NCI-H2227 (cell line): Measurements from ENCODE around the gene CACNA1D.
"Not testable (repeated sequence)": the region's sequence is repeated elsewhere in the genome, so short reads cannot be mapped to it uniquely, and the experiment has no call there.

Experiments
- DNase-seq: peaks from one replicate; lab custom pipeline; 2025; ENCODE audit not compliant: unreplicated experiment; lab: John Stamatoyannopoulos, UW

The CACNA1D gene

DNA sequence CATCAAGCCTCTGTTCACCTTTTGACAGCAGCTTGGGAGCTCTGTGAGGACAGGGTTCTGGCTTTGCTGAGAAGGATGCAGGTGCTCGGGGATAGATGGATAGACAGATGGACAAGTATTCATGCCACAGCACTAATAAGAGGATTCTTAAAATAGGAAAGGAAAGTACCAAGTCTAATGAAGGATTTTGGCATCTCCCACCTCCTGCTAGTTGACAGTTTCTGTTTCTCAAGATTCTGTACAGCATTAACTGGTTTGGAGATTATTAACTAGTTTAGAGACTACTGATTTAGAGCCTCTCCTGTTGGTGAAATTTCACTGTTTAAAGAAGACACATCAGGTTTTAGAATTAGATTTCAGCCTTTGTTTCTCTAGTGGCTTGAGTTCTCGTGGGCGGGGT lies 152.3 kb downstream of the CACNA1D start:
- no peak for DNase-seq

DNA sequence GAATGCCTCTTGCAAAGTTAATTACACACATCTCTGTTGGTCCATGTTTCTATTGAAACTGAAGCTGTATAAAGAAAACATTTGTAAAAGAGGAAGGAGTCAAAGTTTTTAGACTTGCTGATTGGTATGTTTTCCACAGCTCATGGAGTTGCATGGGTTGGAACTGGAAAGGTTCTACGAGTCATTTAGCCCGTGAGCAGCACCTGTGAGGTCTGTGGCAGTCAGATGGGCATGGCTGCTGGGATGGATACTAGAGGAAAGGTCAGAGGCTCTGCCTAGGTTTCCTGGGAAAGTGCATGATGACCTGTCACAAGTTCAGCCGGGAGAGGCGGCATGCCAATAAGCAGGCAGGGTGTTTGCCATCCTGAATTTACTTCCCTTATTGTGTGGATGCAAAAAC lies 155.4 kb downstream of the CACNA1D start:
- no peak for DNase-seq

DNA sequence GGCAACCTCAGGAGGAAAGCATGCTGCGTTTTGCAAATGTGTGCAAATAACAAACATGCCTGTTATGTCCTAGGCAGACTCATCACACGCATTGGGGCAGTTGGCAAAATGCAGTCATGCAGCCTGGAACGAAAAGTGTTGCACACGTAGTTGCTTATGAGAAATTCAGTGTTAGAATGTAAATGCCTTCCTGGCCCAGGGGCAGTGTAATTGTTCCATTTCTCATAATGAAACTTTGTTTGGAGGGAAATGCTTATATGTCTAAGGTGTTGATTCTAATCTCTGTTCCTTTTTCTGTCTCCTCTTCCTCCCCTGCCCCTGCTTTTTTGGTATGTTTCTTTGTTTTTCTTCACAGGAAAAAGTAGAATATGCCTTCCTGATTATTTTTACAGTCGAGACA lies 156.0 kb downstream of the CACNA1D start:
- no peak for DNase-seq

DNA sequence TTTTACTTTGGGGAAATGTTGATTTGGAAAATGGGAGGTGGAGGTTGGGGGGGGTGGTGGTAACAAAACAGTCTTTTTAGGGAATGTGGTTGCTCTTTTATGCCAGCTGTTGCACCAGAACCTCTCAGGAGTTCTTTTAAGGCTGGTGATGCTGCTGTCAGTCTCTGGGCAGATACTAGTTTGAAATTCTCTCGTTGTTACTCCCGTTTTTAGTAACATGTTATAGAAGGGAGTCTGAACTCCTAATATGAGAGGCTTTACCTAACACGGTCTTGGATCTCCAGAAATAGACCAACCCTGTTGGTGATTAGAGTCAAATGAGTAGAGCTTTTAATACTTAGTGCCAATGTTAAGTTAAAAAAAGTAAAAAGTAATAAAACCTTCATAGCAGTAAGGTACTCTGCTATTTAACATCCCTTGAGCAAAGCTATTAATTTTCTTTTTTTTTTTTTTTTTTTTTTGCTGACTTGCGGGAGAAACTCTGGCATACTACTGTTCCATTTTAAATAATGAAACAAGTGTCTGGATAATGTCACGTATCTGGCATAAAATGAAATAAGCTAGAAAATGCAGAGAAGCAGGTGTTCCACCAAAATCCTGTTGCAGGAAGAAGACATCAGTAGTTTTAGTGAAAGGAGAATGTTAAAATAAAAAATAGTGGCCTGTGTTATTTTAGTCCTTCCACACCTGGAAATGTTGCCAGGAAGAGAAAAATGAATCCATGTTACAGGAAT lies 156.7 kb downstream of the CACNA1D start:
- no peak for DNase-seq

DNA sequence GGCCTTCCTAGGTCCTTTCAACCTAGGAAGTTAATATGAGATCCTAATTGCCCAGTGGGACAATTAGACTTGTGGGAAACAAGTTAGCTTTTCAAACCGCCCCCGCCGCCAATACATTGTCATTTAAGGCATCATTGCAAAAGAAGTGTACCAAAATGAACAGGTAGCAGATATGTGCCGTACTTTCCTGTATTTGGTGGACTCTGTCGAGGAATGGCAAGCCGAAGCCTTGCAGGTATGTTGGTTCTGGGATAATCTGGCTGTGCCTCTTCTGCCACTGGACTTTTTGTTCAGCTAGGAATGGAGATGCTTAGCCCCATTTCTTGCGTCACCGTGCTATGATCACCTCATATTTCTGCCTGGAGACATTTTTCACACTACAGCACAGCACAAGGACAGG lies 157.5 kb downstream of the CACNA1D start:
- no peak for DNase-seq

DNA sequence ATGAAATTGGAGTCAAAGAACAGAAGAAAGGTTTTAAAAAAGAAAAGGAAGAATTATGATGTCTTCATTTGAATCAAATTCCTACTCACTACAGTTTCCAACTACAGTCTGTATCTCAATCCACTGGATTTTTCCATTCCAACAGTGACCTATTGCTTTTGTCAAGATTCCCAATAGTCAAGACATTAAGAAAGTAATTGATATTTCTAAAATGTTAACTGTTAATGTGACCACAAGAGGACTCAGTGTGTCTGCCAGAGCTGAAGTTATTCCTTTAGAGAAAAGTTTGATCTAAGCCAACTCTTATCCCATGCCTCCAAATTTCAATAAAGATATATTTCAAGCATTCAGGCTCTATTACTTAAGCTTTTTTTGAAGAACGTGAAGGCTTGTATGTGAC lies 163.2 kb downstream of the CACNA1D start:
- no peak for DNase-seq

DNA sequence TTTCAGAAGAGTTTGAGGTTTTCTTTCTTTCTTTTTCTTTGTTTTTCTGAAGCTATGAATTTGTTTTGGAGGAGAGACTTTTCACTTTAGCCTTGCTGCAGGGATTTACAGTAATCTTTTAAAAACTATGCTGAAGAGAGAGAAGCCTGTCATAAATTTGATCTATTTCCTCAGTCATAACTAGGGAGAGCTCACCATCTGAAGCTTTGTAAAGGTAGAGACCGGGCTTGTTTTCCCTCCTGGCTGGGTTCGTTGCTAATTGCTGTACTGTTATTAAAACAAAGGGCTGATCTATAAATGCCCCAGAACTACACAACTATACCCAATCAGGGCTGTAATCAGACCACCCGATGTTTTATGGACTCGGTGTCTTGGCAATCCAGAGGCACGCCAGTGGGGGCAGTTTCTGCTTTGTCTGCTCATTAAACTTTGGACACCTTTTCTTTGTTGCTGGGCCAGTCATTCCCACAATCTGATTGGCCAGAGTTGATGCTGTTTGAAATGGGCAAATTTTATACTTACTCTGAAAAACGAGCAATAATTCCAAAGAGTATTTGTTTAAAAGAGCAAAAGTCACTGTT lies 164.3 kb downstream of the CACNA1D start:
- no peak for DNase-seq

DNA sequence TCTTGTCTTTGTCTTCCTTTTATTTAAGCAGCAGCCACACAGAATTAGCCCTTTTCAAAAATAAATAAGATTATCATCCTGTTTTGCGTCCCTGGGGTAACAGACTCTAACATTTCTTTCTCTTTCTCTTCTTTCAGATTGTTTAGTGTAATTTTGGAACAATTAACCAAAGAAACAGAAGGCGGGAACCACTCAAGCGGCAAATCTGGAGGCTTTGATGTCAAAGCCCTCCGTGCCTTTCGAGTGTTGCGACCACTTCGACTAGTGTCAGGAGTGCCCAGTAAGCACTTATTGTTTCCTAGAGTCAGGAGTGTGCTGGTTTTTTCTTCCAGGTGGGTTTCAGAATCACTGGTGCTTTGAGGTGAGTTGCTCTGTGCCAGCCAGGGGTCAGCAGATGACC lies 165.6 kb downstream of the CACNA1D start:
- no peak for DNase-seq

DNA sequence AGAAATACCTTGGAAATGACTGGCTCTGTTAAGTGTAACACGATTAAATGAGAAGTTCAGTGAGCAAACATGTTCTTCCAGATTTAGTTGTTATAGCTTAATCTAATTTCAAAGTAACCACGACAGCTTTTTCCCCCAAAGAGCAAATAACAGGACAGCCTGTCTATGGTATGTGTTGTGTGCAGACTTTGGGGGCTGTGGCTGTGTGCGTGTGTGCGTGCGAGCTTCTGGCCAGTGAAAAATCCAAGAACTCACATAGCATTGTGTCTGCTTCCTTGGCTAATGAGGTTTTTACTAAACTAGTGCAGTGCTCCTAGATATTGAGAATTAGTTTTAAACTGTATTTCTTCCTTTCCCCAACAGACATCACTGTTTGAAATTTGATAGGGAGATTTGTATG lies 167.1 kb downstream of the CACNA1D start:
- no peak for DNase-seq

DNA sequence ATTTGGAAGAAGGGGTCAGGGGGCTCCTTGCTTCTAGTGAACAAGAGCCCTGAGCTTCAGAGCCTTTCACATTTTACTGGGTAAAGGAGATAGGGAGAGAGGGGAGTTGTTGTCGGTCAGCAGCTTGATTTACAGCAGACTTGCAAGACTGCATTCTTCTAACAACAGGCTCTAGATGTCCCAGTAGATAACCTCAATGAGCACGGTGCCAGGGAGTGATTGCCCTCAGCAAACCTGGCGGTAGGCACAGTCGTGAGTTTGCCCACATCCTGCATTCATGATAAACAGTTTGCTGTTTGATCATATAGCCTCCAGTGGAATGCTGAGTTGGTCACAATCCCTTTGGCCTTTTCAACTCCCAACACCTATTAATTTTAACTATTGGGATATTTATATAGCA lies 170.4 kb downstream of the CACNA1D start:
- not testable (repeated sequence) for DNase-seq

DNA sequence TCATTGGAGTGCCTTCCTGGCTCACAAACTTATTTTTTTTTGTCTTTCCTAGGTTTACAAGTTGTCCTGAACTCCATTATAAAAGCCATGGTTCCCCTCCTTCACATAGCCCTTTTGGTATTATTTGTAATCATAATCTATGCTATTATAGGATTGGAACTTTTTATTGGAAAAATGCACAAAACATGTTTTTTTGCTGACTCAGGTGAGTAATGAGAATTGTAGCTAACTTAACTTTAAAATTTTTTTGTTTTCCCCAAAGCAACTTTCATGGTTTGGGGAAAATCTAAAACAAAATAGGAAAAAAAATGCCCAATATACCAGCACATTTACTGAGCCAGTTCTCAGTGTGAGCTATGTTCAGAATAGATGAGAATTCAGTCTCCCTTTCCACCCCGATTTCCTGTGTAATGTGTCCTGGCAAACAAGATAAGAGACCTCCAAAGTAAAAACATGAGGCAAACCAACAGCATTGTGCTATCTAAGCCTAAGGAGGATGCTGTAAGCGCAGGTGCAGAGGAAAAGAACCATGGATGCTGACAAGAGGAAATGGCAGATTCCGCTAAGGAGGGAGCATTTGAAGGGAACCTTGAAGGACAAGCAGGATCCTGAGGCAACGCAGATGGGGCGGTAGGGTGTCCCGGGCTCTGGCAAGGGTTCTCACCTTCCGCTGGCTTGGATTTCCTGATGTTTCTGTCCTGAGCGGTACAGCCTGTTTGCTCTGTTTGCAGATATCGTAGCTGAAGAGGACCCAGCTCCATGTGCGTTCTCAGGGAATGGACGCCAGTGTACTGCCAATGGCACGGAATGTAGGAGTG lies 171.4 kb downstream of the CACNA1D start:
- no peak for DNase-seq

DNA sequence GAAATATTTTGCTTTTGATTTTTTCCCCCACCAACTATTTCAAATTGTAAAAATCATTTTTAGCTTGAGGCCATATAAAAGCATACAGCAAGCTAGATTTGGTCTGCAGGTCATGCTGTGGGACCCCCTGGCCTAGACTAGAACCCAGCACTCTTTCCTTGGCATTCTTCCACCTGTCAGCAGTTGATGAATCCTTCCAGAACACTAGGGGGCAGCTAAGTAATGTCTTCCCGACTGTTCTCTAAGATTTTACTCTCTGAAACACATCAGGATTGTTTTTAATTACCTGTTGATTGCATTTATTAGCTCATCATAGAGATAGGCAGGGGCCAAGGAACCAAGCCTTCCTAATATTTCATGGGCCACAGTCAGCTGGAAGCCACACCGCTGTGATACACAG lies 174.5 kb downstream of the CACNA1D start:
- no peak for DNase-seq

DNA sequence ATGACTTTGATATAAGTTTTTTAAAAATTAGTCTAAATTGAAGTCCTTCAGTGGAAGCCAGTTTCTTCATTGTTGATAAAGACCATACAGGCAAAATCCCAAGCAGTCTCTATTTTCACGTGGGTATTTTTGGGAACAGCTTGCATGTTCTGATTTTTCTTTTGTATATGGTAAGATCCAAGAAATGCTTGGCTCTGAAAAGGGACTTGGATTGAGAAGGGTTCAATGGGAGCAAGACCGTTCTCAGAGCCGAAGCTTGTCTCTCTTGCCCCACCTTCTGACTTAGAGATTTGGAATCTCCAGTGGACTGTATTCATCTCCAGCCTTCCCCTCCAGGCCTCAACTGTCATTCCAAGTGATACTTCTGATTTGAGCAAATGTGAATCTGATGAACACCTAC lies 176.3 kb downstream of the CACNA1D start:
- DNase-seq: no peak

DNA sequence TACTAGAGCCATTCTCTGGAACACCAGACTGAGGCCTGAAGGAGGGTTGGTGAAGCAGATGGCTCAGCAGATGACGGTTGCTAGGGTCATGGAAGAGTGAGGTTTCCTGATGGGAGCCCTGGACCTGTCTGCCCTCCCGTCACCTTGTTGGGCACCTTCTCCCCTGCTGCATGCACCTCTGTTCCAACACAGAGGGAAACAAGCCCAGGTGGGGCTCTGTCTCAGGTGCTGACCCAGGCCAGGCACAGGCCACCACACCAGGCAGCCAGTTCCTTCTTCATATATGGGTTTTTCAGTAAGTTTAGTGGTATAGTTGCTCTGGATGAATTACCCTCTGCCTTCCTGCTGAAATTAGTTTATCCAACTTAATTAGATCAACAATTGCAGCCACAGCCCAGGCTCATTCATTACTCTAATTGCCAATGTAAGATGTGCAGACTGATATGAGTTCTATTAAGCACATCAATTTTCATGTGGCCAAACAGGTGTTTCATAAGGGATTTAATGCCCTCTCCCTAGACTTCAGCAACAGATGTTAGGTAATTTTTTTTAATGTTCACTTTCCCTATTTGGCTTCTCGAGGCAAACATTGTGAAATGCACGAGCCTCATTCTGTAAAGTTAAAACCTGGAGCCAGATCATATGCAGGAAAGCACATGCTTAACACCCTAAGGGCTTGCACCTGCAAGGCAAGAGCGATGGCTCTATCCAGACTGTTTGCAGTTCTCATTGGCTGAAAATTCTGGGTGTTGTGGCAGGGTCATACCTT lies 177.0 kb downstream of the CACNA1D start:
- DNase-seq: no peak

DNA sequence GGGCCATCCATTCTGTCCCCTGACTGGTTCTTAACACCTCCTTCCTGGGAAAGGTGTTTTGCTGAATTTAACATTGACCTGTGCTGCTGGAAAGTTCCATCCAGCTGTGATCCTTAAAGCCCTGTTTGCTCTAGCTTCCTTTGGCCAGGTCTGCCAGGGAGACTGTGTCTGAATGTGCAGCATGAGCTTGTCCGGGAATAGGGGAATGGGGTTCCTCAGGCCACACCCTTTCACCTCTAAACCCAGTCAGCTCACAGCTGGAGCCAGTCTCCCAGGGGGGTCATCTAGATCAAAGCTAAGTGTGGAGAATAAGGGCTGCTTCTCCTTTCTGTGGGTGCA lies 177.5 kb downstream of the CACNA1D start:
- DNase-seq: no peak

DNA sequence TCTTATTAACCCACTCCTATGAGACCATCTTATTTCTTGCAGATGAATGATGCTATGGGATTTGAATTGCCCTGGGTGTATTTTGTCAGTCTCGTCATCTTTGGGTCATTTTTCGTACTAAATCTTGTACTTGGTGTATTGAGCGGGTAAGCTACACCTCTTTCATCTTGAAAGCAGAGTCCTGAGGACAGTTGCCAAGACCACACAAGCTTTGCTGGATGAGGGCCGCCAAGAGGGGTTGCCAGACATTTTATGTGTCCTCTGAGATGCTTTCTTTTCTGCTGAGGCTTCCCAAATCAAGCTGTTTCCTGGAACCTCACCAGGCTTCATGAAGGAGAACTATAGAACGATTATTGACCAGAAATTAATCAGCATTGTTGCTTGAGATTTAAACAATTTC lies 178.6 kb downstream of the CACNA1D start:
- no peak for DNase-seq

DNA sequence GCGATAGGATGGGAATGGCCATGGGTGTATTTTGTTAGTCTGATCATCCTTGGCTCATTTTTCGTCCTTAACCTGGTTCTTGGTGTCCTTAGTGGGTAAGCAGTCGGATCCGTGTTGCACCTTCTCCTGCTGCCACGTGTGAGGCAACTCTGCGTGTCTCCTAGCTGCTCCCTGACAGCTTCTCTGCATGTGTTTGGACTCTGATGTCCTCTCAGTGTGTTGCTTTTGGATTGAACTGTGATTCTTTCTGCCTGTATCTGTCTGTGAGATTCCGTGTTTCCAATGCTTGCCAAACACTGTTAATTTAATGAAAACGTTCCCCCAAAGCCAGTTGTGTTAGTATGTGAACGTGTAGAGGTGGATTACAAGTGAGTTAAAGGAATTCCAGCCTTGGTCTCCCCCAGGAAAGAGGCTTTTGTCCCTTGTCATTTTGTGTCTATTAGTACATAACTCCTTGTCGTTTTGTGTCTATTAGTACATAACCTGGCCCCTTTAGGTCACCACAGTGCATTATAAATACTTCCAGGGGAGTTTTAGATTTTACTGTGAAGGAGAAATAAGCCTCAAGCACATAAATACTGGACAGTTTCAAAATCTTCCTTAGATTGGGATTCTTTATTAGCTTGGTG lies 179.4 kb downstream of the CACNA1D start:
- no peak for DNase-seq

DNA sequence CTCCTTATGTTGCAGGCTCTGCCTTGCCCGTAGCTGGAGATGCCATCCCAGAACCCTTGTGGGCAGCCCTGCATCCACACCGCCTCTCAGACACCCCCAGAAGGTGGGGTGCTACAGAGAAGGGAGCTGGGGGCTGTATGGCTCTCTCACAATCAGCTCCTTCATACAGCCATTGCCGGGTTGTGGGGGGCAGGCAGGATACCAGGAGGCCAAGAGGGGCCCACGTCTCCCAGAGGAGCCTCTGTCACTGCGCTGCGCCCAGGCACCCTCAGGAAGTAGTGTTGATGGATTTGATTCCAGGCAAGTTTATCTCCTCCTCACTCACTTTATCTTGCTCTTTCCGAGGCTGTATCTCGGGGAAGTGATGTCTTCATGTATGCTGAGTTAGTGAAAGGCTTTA lies 180.2 kb downstream of the CACNA1D start:
- DNase-seq: no peak

DNA sequence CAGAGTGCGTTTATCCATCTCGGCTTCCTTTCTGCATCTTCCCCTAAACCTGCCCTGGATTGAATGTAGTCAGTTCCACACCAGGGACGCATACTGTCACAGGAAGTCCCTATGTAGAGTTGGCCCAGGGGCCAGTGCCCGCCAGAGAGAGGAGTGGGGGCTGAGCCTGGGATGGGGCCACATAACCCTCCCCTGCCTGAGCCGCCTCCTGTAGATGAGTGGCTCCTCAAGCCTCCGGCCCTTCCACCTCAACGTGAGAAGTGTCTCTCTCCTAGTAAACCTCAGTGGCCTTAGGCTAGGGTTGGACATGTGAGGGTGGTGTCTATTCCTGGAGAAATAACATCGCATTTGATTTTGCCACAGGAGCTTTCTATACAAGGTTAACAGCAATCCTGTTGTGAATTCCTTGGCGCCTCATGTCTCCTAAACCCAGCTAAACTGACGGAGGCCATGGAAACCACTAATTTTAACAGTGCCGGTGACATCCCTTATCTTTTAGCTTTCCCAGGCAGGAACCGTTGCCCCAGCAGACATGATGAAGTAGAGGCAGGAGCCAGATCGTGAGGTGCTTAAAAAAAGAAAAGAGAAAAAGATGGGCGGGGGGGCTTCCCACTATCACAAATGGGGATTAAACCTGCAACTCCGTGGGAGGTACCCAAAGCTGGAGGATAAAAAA lies 180.7 kb downstream of the CACNA1D start:
- DNase-seq: no peak

DNA sequence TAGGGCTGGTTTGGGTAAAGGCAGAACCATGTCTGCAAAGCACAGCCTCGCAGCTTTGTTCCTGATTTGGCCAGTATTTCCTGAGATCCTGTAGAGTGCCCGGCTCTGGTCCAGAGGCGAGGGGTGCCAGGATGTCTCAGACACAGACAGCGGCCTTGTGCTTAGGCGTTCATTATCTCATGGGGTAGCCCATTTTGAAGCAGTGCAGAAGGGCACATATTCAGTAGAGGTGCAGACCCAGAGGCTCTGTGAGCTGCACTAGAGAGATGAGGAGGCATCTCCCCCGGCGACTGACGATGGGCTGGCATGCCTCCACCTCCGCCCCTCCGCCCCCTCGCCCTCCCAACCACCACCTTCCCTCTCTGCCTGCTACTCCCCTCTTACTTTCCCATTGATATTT lies 181.5 kb downstream of the CACNA1D start:
- no peak for DNase-seq

DNA sequence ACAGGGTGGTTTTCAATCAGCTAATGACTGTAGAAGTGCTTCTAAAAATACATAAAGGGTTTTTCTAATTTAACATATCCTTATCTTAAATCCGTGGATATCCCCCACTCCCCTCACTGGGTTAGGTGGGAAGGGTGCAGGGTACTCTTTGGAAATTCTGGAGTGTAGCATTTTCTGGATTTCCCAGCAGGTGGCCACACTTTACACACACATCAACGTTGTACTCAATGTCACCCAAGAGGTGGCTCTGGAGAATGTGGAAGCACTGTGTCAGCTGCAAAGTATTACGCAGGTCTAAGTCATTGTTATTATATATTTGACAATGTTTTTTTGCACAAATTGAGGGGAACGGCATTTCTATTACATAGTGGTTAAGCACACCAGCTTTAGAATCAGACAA lies 183.0 kb downstream of the CACNA1D start:
- no peak for DNase-seq
